Kidney capillary endothelial cell (primary cell): ENCODE results near the gene THBS2.
"Not testable (repeated sequence)": the region's sequence is repeated elsewhere in the genome, so short reads cannot be mapped to it uniquely, and the experiment has no call there.

Experiments
- DNase-seq: peaks from one replicate; pipeline ENCODE4 v3.0.0-alpha.2; 2018; ENCODE audit warnings: low spot score

THBS2 gene

GRCh38 chr6:169271877-169272216 is 18.2 kb upstream of the THBS2 start:
- no peak for DNase-seq

- DNase-seq, result no peak
Observed at GRCh38 chr6:169271158-169271876, 17.7 kb upstream of the THBS2 start.

GRCh38 chr6:169270077-169270380 is 16.4 kb upstream of the THBS2 start:
- not testable (repeated sequence) for DNase-seq

- no peak for DNase-seq
Observed at GRCh38 chr6:169269180-169270076, 15.8 kb upstream of the THBS2 start.

GRCh38 chr6:169268276-169268675 is 14.6 kb upstream of the THBS2 start:
- DNase-seq, result no peak

- DNase-seq, result no peak
Observed at GRCh38 chr6:169266746-169267591, 13.3 kb upstream of the THBS2 start.

GRCh38 chr6:169266261-169266660 is 12.6 kb upstream of the THBS2 start:
- DNase-seq, result no peak

- DNase-seq, result no peak
Observed at GRCh38 chr6:169265486-169266131, 12.0 kb upstream of the THBS2 start.

GRCh38 chr6:169263836-169264608 is 10.4 kb upstream of the THBS2 start:
- no peak for DNase-seq

GRCh38 chr6:169263374-169263773 is 9.7 kb upstream of the THBS2 start:
- no peak for DNase-seq

GRCh38 chr6:169262602-169263001 is 9.0 kb upstream of the THBS2 start:
- not testable (repeated sequence) for DNase-seq

- DNase-seq, result no peak
Observed at GRCh38 chr6:169256518-169256917, 2.9 kb upstream of the THBS2 start.

- DNase-seq, result no peak
Observed at GRCh38 chr6:169256061-169256460, 2.4 kb upstream of the THBS2 start.

GRCh38 chr6:169255643-169256042 is 2.0 kb upstream of the THBS2 start:
- no peak for DNase-seq

GRCh38 chr6:169254456-169255316 is 1.0 kb upstream of the THBS2 start:
- DNase-seq, result no peak

GRCh38 chr6:169252505-169253189 is 999 bp downstream of the THBS2 start:
- no peak for DNase-seq

GRCh38 chr6:169251822-169252504 is 1.7 kb downstream of the THBS2 start:
- no peak for DNase-seq

GRCh38 chr6:169251371-169251802 is 2.3 kb downstream of the THBS2 start:
- no peak for DNase-seq

- peak; percentile 20 for DNase-seq
Observed at GRCh38 chr6:169250660-169251059, 3.0 kb downstream of the THBS2 start.
